Measurements from ENCODE around the gene OR4D9. TPM values are rescaled to one million over a fixed set of nuclear protein-coding genes. Genes with fewer than 3 reads are reported as not detected.

Gene OR4D9
- total and polyA plus RNA-seq, 7 donors: not detected

DNA sequence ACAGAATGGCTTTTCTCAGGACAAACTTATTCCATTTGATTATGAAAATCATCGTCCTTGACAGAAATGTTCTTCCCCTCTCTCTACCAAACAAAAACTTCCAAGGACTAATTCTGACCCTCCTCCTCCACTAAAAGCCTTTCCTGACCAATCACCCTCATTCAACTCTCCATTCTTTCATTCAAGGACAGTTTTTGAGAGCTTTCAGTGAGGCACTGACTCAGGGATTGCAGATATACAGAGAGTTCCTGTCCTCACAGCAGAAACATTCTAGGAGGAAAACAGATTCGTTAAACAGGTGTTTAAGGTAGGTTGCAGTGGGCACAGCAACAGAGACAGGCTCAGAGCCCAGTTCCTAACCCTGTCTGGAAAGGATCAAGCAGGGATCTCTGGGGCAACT, 41.5 kb downstream of the OR4D9 start:
- Histone ChIP-seq H3K36me3 (no peaks in the 10 kb centered on the region), H3K4me1 (peaks cover 0 to 37% (median 11%) of the 10 kb centered on the region in 4 donors), H3K27ac (peak overlapping the region in 1 of 4 donors; percentile 17), H3K27me3 (no peaks in the 10 kb centered on the region), H3K4me3 (no peak overlapping the region), H3K9me3 (no peaks in the 10 kb centered on the region)
- TF ChIP-seq, protein P1, sequence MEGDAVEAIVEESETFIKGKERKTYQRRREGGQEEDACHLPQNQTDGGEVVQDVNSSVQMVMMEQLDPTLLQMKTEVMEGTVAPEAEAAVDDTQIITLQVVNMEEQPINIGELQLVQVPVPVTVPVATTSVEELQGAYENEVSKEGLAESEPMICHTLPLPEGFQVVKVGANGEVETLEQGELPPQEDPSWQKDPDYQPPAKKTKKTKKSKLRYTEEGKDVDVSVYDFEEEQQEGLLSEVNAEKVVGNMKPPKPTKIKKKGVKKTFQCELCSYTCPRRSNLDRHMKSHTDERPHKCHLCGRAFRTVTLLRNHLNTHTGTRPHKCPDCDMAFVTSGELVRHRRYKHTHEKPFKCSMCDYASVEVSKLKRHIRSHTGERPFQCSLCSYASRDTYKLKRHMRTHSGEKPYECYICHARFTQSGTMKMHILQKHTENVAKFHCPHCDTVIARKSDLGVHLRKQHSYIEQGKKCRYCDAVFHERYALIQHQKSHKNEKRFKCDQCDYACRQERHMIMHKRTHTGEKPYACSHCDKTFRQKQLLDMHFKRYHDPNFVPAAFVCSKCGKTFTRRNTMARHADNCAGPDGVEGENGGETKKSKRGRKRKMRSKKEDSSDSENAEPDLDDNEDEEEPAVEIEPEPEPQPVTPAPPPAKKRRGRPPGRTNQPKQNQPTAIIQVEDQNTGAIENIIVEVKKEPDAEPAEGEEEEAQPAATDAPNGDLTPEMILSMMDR (IDR thresholded peaks at IDR 0.05): no peak
- TF ChIP-seq POLR2AphosphoS5 (IDR thresholded peaks at IDR 0.05) (no peak), POLR2A (IDR thresholded peaks at IDR 0.05) (no peak), EP300 (IDR thresholded peaks at IDR 0.05) (no peak)
- DNase-seq: no peak
- WGBS, 2 donors: 67 to 69% methylated on average over 2 of the region's 2 CpGs
- intact Hi-C loops (cut with DNase I): loop anchor here (5.0 to 10.0 kb wide), 5 partner anchors 64 to 1888 kb away; partner anchors contain the start of genes FAM111A, LPXN, OSBP and TMEM109

DNA sequence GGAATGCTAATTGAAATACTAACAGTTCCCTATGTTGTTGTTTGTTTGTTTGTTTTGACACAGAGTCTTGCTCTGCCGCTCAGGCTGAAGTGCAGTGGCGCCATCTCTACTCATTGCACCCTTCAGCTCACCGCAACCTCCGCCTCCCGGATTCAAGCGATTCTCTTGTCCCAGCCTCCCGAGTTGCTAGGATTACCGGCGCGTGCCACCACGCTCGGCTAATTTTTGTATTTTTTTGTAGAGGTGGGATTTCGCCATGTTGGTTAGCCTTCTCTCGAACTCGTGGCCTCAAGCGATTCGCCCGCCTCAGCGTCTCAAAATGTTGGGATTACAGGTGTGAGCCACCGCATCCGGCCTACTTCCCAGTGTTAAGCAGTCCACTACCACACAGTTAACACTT, 42.0 kb downstream of the OR4D9 start:
- no peaks in the 10 kb centered on the region for H3K36me3 ChIP-seq
- no peak overlapping the region for H3K4me3 ChIP-seq
- intact Hi-C loops (cut with DNase I): loop anchor here (5.0 to 10.0 kb wide), 5 partner anchors 64 to 1889 kb away; partner anchors contain the start of genes FAM111A, LPXN, OSBP and TMEM109
- H3K27ac ChIP-seq: no peak overlapping the region
- H3K9me3 ChIP-seq: no peaks in the 10 kb centered on the region
- H3K4me1 ChIP-seq: peaks cover 0 to 41% (median 11%) of the 10 kb centered on the region in 4 donors
- 96 to 97% methylated on average over 21 of the region's 21 CpGs for WGBS, 2 donors
- no peak for DNase-seq
- H3K27me3 ChIP-seq: no peaks in the 10 kb centered on the region
- TF ChIP-seq EP300 (IDR thresholded peaks at IDR 0.05) (no peak), POLR2AphosphoS5 (IDR thresholded peaks at IDR 0.05) (no peak), POLR2A (IDR thresholded peaks at IDR 0.05) (no peak)
- TF ChIP-seq, protein P1 (IDR thresholded peaks at IDR 0.05): no peak

DNA sequence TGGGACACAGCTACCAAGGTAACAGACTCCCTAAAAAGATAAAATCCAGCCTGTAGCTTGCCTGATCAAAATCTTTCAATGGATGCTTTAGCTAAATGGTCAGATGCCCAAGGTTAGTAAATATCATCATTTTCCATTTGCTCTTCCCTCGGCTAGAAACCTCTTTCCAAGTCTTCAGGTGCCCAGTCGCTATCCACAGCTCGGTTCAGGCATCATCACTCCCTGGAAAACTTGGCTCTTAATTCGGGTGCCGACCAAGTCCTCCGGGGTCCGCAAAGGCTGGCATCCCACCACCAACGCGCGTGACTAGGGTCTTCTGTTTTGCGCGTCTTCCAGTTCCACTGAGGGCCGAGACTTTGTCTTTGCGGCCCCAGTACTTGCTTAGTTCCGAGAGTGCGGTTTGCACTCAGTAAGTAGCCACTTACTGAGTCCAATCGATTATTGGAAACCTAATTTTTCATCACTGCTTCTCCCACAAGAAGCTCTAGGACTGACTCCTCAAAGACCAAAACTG, 44.3 kb downstream of the OR4D9 start:
- Histone ChIP-seq H3K4me1 (peaks cover 0 to 37% (median 10%) of the 10 kb centered on the region in 4 donors), H3K27ac (peak overlapping the region; percentile 43 to 71 (median 68)), H3K9me3 (no peaks in the 10 kb centered on the region), H3K4me3 (peak overlapping the region in 3 of 4 donors; percentile 26 to 42 (median 41)), H3K27me3 (no peaks in the 10 kb centered on the region), H3K36me3 (no peaks in the 10 kb centered on the region)
- 30 to 68% methylated on average over 17 of the region's 17 CpGs for WGBS, 2 donors
- DNase-seq: no peak
- no peak for TF ChIP-seq POLR2AphosphoS5 (IDR thresholded peaks at IDR 0.05)
- no peak for TF ChIP-seq EP300 (IDR thresholded peaks at IDR 0.05)
- TF ChIP-seq, protein P1 (IDR thresholded peaks at IDR 0.05): no peak
- TF ChIP-seq POLR2A (IDR thresholded peaks at IDR 0.05): no peak
- intact Hi-C loops (cut with DNase I): loop anchor here (10.0 kb wide), 3 partner anchors 411 to 1891 kb away; partner anchors contain the start of genes FAM111A, TMEM109 and ZDHHC5

DNA sequence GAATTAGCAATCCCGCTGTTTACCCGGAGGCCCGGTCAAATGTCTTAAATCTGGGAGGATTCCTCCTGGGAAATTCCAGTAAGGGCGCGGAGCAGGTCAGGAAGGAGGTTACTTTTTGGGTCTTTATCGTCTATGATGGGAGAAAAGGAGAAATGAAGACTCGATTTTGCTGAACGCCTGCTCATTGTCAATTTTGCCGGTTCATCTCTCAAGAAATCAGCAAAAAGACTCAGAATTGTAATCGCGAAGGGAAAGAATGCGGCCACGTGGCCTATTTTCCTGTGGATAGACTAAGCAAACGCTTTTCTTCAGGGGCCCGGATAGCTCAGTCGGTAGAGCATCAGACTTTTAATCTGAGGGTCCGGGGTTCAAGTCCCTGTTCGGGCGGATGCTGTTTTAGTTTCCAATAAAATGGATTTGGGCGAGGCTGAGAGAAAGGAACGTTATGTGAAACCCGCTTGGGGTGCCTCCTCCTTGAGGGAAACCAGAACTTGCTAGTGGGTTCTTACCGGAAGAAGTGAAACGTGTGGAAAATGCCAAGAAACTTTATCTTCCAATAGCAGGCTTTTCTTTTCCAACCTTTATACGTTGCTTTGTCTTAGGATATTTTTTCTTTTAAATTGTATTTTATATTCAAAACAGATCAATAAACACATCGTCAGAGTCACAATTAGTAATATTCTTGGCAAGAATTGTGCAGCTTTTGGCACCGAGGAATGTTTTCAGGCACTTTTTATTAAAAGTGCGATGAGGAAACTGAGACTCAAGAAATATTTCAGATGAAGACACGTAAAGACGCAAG, 45.0 kb downstream of the OR4D9 start:
- Histone ChIP-seq H3K4me3 (peak overlapping the region in 3 of 4 donors; percentile 26 to 42 (median 41)), H3K36me3 (no peaks in the 10 kb centered on the region), H3K27me3 (no peaks in the 10 kb centered on the region), H3K4me1 (peaks cover 0 to 36% (median 14%) of the 10 kb centered on the region in 4 donors), H3K27ac (peak overlapping the region; percentile 43 to 71 (median 68)), H3K9me3 (no peaks in the 10 kb centered on the region)
- intact Hi-C loops (cut with DNase I): loop anchor here (10.0 kb wide), 3 partner anchors 412 to 1892 kb away; partner anchors contain the start of genes FAM111A, TMEM109 and ZDHHC5
- DNase-seq: peak; percentile 78
- TF ChIP-seq, protein P1 (IDR thresholded peaks at IDR 0.05): no peak
- no peak for TF ChIP-seq POLR2A (IDR thresholded peaks at IDR 0.05)
- TF ChIP-seq POLR2AphosphoS5 (IDR thresholded peaks at IDR 0.05): no peak
- TF ChIP-seq EP300 (IDR thresholded peaks at IDR 0.05): no peak
- 17 to 49% methylated on average over 30 of the region's 30 CpGs for WGBS, 2 donors
